Stimulated activated CD4-positive, alpha-beta T cell treated with anti-CD3 and anti-CD28 coated beads, Interleukin-15, amount 100 ng/mL, for 1 hour (primary cell): ENCODE data around the gene TIAM2.
"Not testable (repeated sequence)": the region's sequence is repeated elsewhere in the genome, so short reads cannot be mapped to it uniquely, and the experiment has no call there.

Experiments
- DNase-seq, 2 donors: peaks; one replicate each; pipeline ENCODE4 v3.0.0-alpha.2; 2020; ENCODE audit warnings: low read depth in 1 of 2, low spot score in 1 of 2

The TIAM2 gene

GRCh38 chr6:155223646-155224451 lies 228.7 kb downstream of the TIAM2 start:
- DNase-seq = peak in 1 of 2 donors; percentile 9

GRCh38 chr6:155224618-155225017 lies 229.5 kb downstream of the TIAM2 start:
- DNase-seq = no peak

DNA sequence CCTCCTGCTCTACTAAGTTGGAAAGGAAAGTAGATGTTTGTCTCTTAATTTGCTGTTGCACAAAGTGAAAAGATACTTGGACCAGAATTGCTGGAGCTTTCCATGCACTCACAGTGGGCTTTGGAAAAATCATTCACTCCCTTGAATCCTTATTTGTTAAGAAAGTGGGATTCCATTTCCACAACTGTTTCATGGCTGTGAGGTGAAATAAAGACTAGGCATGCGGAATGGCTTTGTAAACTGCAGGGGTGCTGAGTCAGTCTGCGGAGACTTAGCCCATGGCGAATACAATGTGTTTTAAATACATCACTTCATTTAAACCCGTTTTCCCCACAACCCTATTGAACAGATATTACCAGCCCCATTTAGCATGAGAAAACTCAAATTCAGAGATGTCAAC lies 231.9 kb downstream of the TIAM2 start:
- DNase-seq = no peak

DNA sequence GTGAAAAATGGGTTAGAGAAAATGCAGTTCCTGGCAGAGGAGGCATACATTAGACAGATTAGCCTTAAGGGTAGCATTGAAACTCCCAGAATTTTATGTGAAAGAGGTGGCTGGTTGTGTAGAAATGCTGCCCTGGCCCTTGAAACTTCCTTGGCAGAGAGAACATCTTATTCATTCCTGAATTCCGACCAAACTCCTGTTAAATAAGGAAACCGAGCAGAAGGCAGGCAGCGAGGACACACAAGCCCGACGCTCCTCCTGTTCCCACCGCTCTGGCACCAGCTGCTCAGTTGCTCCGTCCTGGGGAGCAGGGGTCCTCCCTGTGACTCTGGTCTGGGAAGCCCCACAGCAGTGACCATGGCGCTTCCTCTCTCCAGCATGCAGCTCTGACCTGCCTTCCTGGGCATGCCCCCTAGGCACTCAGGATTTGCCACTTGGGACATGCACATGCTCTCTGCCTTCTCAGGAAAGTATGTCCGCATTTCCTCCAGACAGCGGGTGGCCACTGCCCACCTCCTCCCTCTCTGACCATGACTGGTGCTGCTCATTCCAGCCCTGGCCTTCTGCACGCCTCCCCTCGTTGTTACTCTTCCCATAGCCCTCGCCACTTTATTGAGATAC lies 233.5 kb downstream of the TIAM2 start:
- DNase-seq = no peak

- not testable (repeated sequence) for DNase-seq
These were observed 235.9 kb downstream of the TIAM2 start for GRCh38 chr6:155230975-155231374.

DNA sequence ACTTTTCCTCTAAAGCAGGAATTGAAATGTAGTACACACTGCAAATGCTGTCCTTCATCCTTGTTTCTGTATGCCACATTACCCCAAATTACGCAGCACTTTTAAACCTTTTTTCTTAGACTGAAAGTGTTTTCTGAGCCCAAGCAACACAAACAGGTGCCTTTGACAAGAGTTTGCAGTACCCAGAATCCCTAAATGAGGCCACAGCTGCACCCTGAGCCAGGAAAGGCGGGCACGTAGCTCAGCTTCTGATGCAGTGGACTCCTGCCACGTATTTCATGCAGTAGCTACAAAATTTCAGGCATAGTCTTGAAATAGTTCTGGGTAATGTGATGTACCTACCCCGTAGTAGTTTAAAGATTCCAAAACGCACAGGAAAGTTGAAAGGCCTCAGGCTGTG lies 237.7 kb downstream of the TIAM2 start:
- no peak for DNase-seq

GRCh38 chr6:155234167-155234566 lies 239.1 kb downstream of the TIAM2 start:
- DNase-seq = no peak

DNA sequence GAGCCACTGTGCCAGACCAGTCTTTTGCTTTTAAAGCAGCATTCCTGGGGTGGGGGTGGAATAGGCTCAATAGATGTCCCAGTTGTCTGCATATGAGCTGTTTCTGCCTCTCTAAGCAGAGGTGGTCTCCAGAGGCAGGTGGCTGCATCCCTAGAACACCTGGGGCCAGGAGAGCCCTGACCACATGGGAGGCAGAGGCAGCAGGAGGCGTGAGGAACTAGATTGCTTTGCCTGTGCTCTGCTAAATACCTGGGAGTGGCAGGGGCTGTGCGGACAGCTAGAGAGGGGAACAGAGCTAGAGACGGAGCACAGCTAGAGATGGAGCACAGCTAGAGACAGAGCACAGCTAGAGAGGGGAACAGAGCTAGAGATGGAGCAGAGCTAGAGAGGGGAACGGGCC lies 239.6 kb downstream of the TIAM2 start:
- DNase-seq = no peak

DNA sequence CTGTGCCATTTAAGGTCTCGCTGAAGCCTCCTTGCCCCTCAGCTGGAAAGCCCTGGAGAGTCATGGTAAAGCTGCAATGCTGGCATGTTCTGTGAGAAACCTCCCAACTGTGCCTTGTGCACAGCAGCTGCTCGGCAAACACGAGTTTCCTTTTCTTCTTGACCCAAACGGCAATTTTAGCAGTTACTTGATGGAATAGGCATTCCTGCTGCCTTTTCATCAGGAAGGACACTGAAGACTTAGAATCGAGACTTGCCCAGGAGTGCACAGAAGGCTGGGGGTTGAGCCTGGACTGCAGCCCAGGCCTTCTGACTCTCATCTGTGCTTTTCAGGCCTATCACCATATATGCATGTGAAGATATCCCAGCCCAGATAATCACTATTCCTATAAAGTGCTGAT lies 240.0 kb downstream of the TIAM2 start:
- DNase-seq = no peak

GRCh38 chr6:155237613-155238012 lies 242.5 kb downstream of the TIAM2 start:
- no peak for DNase-seq

DNA sequence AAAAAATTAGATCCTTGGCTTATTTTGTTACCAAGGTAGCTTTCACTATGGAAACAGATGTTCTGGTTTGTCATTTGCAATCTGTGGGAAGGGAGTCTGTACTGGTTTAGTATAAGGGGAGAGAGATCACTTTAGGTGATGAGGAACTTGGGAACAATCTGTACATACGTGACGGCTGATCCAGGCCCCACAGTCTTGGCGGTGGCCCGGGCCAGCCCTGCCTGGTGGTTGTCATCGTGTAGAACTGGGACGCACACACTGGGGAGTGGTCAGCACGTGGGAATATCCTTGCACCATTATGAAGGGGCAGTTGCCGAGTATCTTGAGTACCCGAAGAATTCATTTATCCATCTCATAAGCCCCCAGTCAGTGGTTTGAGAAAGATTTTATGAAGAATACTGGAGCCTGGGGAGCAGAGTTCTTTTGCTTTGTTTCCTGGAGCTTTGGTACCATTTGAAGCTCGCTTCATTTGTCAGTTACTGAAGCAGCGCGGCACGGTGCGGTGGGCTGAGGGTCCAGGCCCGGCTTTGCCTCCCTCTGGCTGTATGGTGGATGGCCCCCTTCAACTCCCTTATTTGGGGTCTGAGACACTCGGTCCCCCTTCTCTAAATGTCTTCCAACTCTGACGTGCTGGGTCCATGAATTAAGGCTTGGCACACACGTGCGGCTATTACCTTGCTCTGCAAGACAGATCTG lies 245.9 kb downstream of the TIAM2 start:
- DNase-seq = no peak

DNA sequence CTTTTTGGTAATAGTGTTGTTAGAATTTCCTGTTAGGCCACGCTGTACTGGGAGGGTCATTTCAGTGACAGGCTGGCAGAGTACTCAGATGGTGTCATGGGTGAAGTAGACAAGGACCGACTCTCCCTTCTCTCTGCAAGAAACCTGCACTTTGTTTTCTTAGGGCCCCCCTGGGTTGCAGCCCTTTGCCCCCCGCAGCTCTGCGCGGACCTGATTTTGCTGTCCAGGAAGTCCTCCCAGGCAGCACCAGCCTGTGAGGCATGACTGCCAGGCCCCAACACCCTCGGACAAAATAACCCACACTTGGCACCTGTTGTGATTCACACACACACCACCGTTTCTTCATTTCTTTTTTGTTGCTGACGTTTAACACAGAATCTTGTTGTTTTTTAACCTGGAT lies 246.9 kb downstream of the TIAM2 start:
- DNase-seq = no peak

DNA sequence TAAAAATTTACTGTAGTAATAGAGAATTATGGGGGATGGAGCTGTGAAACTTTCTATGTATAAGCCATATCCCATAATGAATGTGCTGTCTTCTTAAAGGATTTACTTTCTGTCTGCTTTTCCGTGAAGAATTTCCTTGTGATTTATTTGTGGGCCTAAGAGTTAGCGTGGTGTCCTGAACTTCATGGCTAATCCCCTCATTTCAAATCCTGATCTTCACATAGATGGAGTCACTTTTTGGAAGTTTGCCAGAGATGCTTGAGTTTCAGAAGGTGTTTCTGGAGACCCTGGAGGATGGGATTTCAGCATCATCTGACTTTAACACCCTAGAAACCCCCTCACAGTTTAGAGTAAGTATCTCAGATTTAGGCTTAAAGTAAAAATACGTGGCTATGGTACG lies 249.3 kb downstream of the TIAM2 start:
- no peak for DNase-seq

- no peak for DNase-seq
These were observed 250.1 kb downstream of the TIAM2 start for GRCh38 chr6:155245193-155245592.

- no peak for DNase-seq
These were observed 250.7 kb downstream of the TIAM2 start for GRCh38 chr6:155245831-155246230.

DNA sequence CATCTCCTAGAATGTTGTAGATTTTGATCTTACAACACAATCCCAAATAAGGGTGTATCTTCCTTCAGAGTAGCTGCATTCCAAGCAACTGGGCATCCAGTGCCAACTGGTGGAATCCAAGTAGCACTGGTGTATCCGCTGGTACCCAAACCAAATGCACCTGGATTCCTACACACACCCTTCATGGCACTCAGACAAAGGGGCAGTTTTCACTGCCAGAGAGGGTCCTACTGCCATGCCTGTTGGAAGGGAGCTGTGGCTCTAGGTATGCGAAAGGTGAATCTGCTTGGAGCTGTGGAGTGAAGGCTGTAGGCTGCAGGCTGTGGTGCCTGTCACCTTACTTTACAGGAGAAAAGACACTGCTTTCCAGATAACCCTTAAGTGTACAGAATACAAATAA lies 251.7 kb downstream of the TIAM2 start:
- no peak for DNase-seq

DNA sequence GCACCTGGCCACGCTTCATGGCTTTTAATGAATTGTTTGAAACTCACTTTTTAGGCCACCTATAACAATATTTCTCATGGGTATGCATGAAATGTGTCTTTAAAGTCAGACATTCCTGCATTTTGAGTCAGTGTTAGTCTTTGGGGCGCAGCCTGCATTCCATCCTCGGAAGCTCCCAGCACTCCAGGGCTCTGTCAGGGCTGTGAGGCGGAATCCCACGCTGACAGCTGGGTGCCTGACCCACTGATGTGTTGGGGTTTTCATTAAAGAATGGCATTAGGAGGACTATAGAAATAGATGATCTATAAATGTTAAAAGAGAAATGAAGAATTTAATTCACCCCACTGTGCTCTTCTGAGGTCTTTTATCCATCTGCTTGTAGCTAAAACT lies 252.5 kb downstream of the TIAM2 start:
- no peak for DNase-seq

DNA sequence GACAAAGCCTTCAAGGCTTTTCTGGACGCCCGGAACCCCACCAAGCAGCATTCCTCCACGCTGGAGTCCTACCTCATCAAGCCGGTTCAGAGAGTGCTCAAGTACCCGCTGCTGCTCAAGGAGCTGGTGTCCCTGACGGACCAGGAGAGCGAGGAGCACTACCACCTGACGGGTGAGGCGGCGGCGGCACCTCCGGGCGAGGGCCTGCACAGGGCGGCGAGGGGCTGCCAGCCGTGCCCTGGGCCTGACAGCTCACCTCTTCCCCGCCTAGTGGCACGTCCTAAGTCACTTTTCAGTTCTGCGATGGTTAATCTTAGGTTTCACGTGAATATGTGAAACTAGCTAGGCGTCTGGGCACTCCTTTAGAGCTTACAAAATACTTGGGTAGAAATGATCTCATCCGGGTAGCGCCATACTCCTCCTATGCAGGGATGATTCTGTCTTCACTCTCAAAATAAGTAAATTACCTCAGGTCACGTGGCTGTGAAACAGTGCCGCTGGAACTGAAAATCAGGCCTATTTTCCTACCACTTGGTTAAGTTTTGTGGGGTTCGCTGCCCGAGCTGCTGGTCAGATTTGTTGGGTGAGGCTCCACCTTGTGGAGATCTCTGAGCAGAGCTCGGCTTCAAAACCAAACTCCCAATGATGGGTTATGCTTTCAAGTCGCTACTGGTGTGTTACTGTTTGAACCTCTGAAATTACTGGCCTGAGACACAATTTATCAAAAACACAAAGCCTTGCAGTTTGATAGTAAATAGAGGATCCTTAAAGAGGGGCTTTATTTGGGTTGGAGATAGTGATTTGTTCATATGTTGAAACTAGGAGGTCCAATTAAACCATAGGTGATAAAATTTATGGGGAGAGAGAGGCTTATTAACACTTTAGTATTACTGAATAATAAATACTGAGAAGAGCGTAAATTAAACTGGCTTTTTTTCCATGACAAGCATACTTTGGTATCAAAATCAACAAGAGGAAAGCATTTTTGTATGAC lies 253.2 kb downstream of the TIAM2 start:
- DNase-seq = no peak

DNA sequence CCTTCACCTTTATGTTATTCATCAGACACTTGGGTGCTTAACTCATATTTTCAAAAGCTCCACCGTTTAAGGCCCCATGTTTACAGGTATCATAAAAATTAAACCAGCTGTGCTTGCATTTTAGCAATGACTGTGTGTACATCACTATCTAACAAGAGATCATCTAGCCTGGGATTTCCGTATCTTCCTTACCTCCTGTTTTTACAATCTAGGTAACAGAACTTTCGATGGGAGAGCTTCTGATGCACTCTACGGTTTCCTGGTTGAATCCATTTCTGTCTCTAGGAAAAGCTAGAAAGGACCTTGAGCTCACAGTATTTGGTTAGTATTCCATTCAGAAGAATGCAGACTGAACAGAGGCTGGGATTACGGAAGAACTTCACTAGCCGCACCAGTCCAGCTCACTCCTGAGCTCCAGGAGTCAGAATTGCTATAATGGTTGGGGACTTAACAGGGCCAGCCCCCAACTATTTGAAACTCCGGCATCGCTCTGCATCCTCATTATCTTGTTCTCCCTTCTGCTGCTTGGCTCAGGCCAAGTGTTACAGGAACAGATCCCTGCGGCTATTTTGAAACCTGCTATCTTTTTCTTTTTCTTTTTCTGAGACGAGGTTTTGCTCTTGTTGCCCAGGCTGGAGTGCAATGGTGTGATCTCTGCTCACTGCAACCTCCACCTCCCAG lies 255.7 kb downstream of the TIAM2 start:
- no peak for DNase-seq

DNA sequence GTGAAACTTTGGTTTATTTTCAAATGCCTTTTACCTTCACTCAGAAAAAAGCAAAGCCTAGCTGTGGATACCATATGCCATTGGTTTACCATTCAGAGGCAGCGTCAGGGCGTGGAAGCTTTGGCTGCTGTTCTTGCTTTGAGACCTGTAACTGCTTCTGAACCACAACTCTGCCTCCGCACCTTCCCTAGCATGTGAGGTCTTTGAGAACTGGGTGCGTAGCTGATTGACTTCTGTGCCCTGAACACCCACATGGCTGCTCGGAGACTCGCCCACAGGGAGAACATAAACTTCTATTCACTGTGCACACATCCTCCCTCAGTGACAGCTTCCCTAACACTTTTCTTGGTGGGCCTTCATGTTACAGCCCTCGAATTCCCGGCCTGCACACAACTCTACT lies 257.5 kb downstream of the TIAM2 start:
- no peak for DNase-seq

- DNase-seq = no peak
These were observed 258.2 kb downstream of the TIAM2 start for GRCh38 chr6:155253337-155253736.
